HG02678 (cell line): ENCODE data around the gene GPR108.
"Not testable (repeated sequence)": the region's sequence is repeated elsewhere in the genome, so short reads cannot be mapped to it uniquely, and the experiment has no call there.

ENCODE experiments used
- ATAC-seq: cut with Tn5 transposase; IDR thresholded peaks from one replicate; pipeline ENCODE4 v1.9.1; 2021; ENCODE audit warnings: mild to moderate bottlenecking, moderate library complexity; ENCODE audit not compliant: unreplicated experiment

GPR108 gene

GRCh38 chr19:6721138-6721474 lies 16.3 kb downstream of the GPR108 start:
- no peak for ATAC-seq

- no peak for ATAC-seq
These were observed 16.8 kb downstream of the GPR108 start, which contains the start of gene C3 for GRCh38 chr19:6720369-6721137. C3 (minus strand) TSS chr19:6720650; CDS start chr19:6720589, 61 bp downstream.

GRCh38 chr19:6719992-6720368 lies 17.4 kb downstream of the GPR108 start:
- no peak for ATAC-seq

- ATAC-seq, result no peak
These were observed 17.9 kb downstream of the GPR108 start for GRCh38 chr19:6719540-6719861.

GRCh38 chr19:6718741-6719539 lies 18.4 kb downstream of the GPR108 start:
- no peak for ATAC-seq

- no peak for ATAC-seq
These were observed 19.2 kb downstream of the GPR108 start for GRCh38 chr19:6718111-6718740.

- ATAC-seq, result no peak
These were observed 19.9 kb downstream of the GPR108 start for GRCh38 chr19:6717441-6717971.

- ATAC-seq, result no peak
These were observed 20.3 kb downstream of the GPR108 start for GRCh38 chr19:6717036-6717435.

GRCh38 chr19:6716610-6716970 lies 20.8 kb downstream of the GPR108 start:
- no peak for ATAC-seq

GRCh38 chr19:6714749-6715555 lies 22.4 kb downstream of the GPR108 start:
- no peak for ATAC-seq

- ATAC-seq, result no peak
These were observed 23.3 kb downstream of the GPR108 start for GRCh38 chr19:6713773-6714692.

GRCh38 chr19:6712692-6713670 lies 24.4 kb downstream of the GPR108 start:
- no peak for ATAC-seq

GRCh38 chr19:6712231-6712630 lies 25.1 kb downstream of the GPR108 start:
- ATAC-seq, result no peak

GRCh38 chr19:6711605-6712004 lies 25.8 kb downstream of the GPR108 start:
- no peak for ATAC-seq

- ATAC-seq, result no peak
These were observed 26.4 kb downstream of the GPR108 start for GRCh38 chr19:6711078-6711361.

- ATAC-seq, result no peak
These were observed 26.9 kb downstream of the GPR108 start for GRCh38 chr19:6710273-6711077.

GRCh38 chr19:6709549-6709948 lies 27.8 kb downstream of the GPR108 start:
- ATAC-seq, result no peak

- not testable (repeated sequence) for ATAC-seq
These were observed 28.5 kb downstream of the GPR108 start for GRCh38 chr19:6708913-6709312.
